HCT116 (cell line): ENCODE data around the gene TMEM9B. TPM values are rescaled to one million over a fixed set of nuclear protein-coding genes. Genes with fewer than 3 reads are reported as not detected.

Experiments used
- ATAC-seq: fragments of 200-7000 bp; cut with Tn5 transposase; 2 replicates; pipeline ENCODE4 v1.9.1; 2020; ENCODE audit warnings: mild to moderate bottlenecking, moderate library complexity
- BruUV-seq: library from RNA; stranded (reverse); fragments of 400-500 nt; replicated peaks from 2 replicates; lab custom pipeline; 2021; lab: Mats Ljungman, UMichigan
- CTCF ChIA-PET: fragments of 300-600 bp; sonication (Branson Sonifier 250); formaldehyde crosslinking; loops from one replicate; lab custom pipeline; 2021; ENCODE audit warnings: antibody characterized with exemption; lab: Charles Lee
- POLR2A ChIA-PET: fragments of 300-600, 350-600 bp; sonication (Branson Sonifier 250); formaldehyde crosslinking; loops from one replicate; lab custom pipeline; 2021; ENCODE audit warnings: antibody characterized with exemption; lab: Charles Lee
- RAD21 ChIA-PET, 2 experiments: fragments of 300-600 bp; sonication (Branson Sonifier 250); formaldehyde crosslinking; loops; one replicate each; lab custom pipeline; 2023; ENCODE audit warnings: low total read pairs in 2 of 2; ENCODE audit not compliant: uncharacterized antibody in 2 of 2, unreplicated experiment in 2 of 2, low non-redundant PET in 1 of 2; lab: Charles Lee
- DNase-seq: peaks from one replicate; pipeline ENCODE4 v3.0.0-alpha.2; 2010; ENCODE audit warnings: low read depth, low spot score
- H2AFZ ChIP-seq: fragments of 200-600 bp; shearing (Covaris generic), sonication (generic); 2 replicates; pipeline ENCODE4 v1.6.1; 2017; ENCODE audit warnings: low read depth, mixed run types, mixed read lengths, antibody characterized with exemption, low read length; ENCODE audit not compliant: poor library complexity, severe bottlenecking
- H3K27ac ChIP-seq: 2 replicates; pipeline ENCODE4 v1.5.1; 2012; ENCODE audit warnings: low read depth, low read length
- H3K27me3 ChIP-seq: fragments of 200-600 bp; sonication (generic); 2 replicates; pipeline ENCODE4 v1.6.1; 2016; ENCODE audit warnings: mixed run types, low read length, mixed read lengths; ENCODE audit not compliant: insufficient read depth
- H3K36me3 ChIP-seq, 2 experiments: fragments of 200-500 bp in 1 of 2; fragments of 200-600 bp in 1 of 2; sonication (Bioruptor generic) in 1 of 2; sonication (generic) in 1 of 2; 2 replicates each; pipeline versions ENCODE4 v1.5.1 to v1.6.1; 2014 to 2016; ENCODE audit warnings: low read length in 2 of 2, inconsistent platforms in 1 of 2, mixed read lengths in 1 of 2, mixed run types in 1 of 2; ENCODE audit not compliant: insufficient read depth in 2 of 2, control insufficient read depth in 1 of 2
- H3K4me1 ChIP-seq, 2 experiments: fragments of 200-600 bp in 1 of 2; sonication (generic) in 1 of 2; 2 replicates each; pipeline versions ENCODE4 v1.5.1 to v1.6.1; 2012 to 2017; ENCODE audit warnings: low read length in 2 of 2, inconsistent platforms in 1 of 2, mild to moderate bottlenecking in 1 of 2, mixed read lengths in 1 of 2, mixed run types in 1 of 2, moderate library complexity in 1 of 2; ENCODE audit not compliant: insufficient read depth in 2 of 2, control insufficient read depth in 1 of 2
- H3K4me2 ChIP-seq: fragments of 200-600 bp; sonication (generic); 2 replicates; pipeline ENCODE4 v1.6.1; 2017; ENCODE audit warnings: mixed run types, low read length, mixed read lengths
- H3K4me3 ChIP-seq, 2 experiments: fragments of 200-600 bp in 1 of 2; sonication (generic) in 1 of 2; replicated peaks in 1 of 2; 2 replicates each; pipeline ENCODE4 v1.5.1; 2011 to 2016; ENCODE audit warnings: low read length in 2 of 2, control low read depth in 1 of 2, low read depth in 1 of 2, mild to moderate bottlenecking in 1 of 2, mixed read lengths in 1 of 2, mixed run types in 1 of 2
- H3K79me2 ChIP-seq: fragments of 200-600 bp; sonication (generic); 2 replicates; pipeline ENCODE4 v1.6.1; 2017; ENCODE audit warnings: mild to moderate bottlenecking, mixed run types, low read length, moderate library complexity, mixed read lengths; ENCODE audit not compliant: insufficient read depth
- H3K9ac ChIP-seq: fragments of 200-600 bp; sonication (generic); 2 replicates; pipeline ENCODE4 v1.6.1; 2016; ENCODE audit warnings: low read length, mixed read lengths
- H3K9me2 ChIP-seq: fragments of 200-600 bp; sonication (generic), shearing (Covaris generic); 2 replicates; pipeline ENCODE4 v1.6.1; 2017; ENCODE audit warnings: mixed run types, mild to moderate bottlenecking, moderate library complexity; ENCODE audit not compliant: insufficient read depth
- H3K9me3 ChIP-seq, 2 experiments: fragments of 200-500 bp in 1 of 2; fragments of 200-600 bp in 1 of 2; sonication (Bioruptor generic) in 1 of 2; sonication (generic) in 1 of 2; 2 replicates each; pipeline ENCODE4 v1.6.1; 2014 to 2017; ENCODE audit warnings: low read length in 2 of 2, mixed read lengths in 2 of 2, inconsistent platforms in 1 of 2, low read depth in 1 of 2, mild to moderate bottlenecking in 1 of 2, mixed run types in 1 of 2, moderate library complexity in 1 of 2; ENCODE audit not compliant: control insufficient read depth in 1 of 2, insufficient read depth in 1 of 2
- H4K20me1 ChIP-seq: fragments of 200-600 bp; sonication (generic), shearing (Covaris generic); 2 replicates; pipeline ENCODE4 v1.6.1; 2017; ENCODE audit warnings: mixed run types, mild to moderate bottlenecking, moderate library complexity; ENCODE audit not compliant: insufficient read depth
- ATF3 ChIP-seq: IDR thresholded peaks from 2 replicates; pipeline ENCODE4 v1.6.1; 2012
- CTCF ChIP-seq, 3 experiments: fragments of 200-600 bp in 1 of 3; sonication (generic) in 1 of 3; IDR thresholded peaks in 2 of 3; conservative IDR thresholded peaks in 1 of 3; 2 replicates each; pipeline ENCODE4 v1.5.1; 2012 to 2017; ENCODE audit warnings: low read depth in 2 of 3, low read length in 2 of 3, antibody characterized with exemption in 1 of 3, borderline replicate concordance in 1 of 3, control low read depth in 1 of 3, mild to moderate bottlenecking in 1 of 3, mixed read lengths in 1 of 3, mixed run types in 1 of 3, moderate library complexity in 1 of 3; ENCODE audit not compliant: insufficient read depth in 1 of 3
- EGR1 ChIP-seq: IDR thresholded peaks from 2 replicates; pipeline ENCODE4 v1.6.1; 2012; ENCODE audit warnings: low read depth
- ELF1 ChIP-seq: IDR thresholded peaks from 2 replicates; pipeline ENCODE4 v1.6.1; 2012; ENCODE audit warnings: low read depth, borderline replicate concordance
- POLR2A ChIP-seq: IDR thresholded peaks from 2 replicates; pipeline ENCODE4 v1.7.0; 2011; ENCODE audit warnings: borderline replicate concordance; ENCODE audit not compliant: insufficient read depth, insufficient read length; ENCODE audit errors: extremely low read depth
- POLR2AphosphoS5 ChIP-seq: IDR thresholded peaks from 2 replicates; pipeline ENCODE4 v1.6.1; 2011; ENCODE audit warnings: mild to moderate bottlenecking, low read depth, low read length, moderate library complexity
- SIN3A ChIP-seq: IDR thresholded peaks from 2 replicates; pipeline ENCODE4 v1.6.1; 2012; ENCODE audit warnings: low read depth
- ZFX ChIP-seq: fragments of 450-650 bp; IDR thresholded peaks from 2 replicates; pipeline ENCODE4 v1.6.1; 2017
- intact Hi-C: fragments of 100-400 bp; cut with micrococcal nuclease; formaldehyde crosslinking; loops from 2 replicates; pipeline ENCODE4 v1.10.0; 2022
- total RNA-seq: library from RNA; stranded (reverse); gene quantifications from one replicate; pipeline ENCODE4 v1.2.1, GENCODE V29; 2021; ENCODE audit not compliant: unreplicated experiment
- TF ChIP-seq, protein P1 (sequence below): IDR thresholded peaks from 2 replicates; pipeline ENCODE4 v1.6.1; 2012; ENCODE audit warnings: low read depth

TMEM9B gene
- total RNA-seq, 1 experiment from 2014 or later, result 26.8 TPM

- no peak for TF ChIP-seq ATF3
Measured at GRCh38 chr11:8910649-8911026, 53.6 kb downstream of the TMEM9B start (continued).

GRCh38 chr11:8908099-8908498, 56.1 kb downstream of the TMEM9B start:
- Histone ChIP-seq H2AFZ (no peak overlapping the region), H3K4me2 (no peak overlapping the region), H3K79me2 (no peaks in the 10 kb centered on the region), H3K4me1 (peaks cover 3 to 14% of the 10 kb centered on the region in 2 experiments), H3K36me3 (no peaks in the 10 kb centered on the region), H4K20me1 (no peaks in the 10 kb centered on the region), H3K9me3 (no peaks in the 10 kb centered on the region), H3K9me2 (no peaks in the 10 kb centered on the region), H3K4me3 (no peak overlapping the region), H3K27ac (no peak overlapping the region), H3K9ac (no peak overlapping the region), H3K27me3 (no peaks in the 10 kb centered on the region)
- DNase-seq (no peak), ATAC-seq (no peak)
- BruUV-seq, result no TSS peak
- ChIA-PET RAD21 (no interaction called here), POLR2A (interaction anchor here (1.0 kb wide), 1 partner anchor 29 kb away, joined by 3 read pairs; no protein-coding TSS in a partner anchor), CTCF (no interaction called here)
- TF ChIP-seq CTCF (IDR thresholded peaks at IDR 0.05 in 2 of 3, conservative IDR thresholded peaks at IDR 0.05 in 1 of 3; ENCODE audit: borderline replicate concordance in 1 of 3, insufficient read depth in 1 of 3, low read depth in 2 of 3, low read length in 2 of 3), result no peak
- no peak for TF ChIP-seq SIN3A
- intact Hi-C loops, result no loop called here

DNA sequence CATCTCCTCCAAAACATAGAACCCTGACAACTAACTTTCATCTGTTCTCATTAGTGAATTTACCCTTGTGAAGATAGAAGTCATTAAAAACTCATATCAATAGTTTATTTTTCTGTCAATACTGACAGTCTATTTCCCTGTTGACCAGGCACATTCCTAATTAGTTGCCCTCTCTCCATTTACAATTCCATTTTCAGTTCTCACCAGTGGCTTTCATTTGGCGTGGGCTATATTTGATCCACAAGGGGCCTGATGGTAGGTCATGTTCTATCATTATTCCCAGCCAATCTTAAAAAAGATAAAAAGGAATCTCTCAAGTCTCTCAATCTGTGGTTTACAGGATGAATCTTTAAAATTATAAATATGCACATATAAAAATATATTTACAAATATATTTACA, 57.1 kb downstream of the TMEM9B start:
- BruUV-seq, result no TSS peak
- Histone ChIP-seq H4K20me1 (no peaks in the 10 kb centered on the region), H3K4me2 (no peak overlapping the region), H3K9ac (no peak overlapping the region), H3K9me3 (no peaks in the 10 kb centered on the region), H3K36me3 (no peaks in the 10 kb centered on the region), H3K4me3 (no peak overlapping the region), H3K4me1 (peaks cover 3 to 10% of the 10 kb centered on the region in 2 experiments), H3K79me2 (no peaks in the 10 kb centered on the region), H3K27ac (no peak overlapping the region), H2AFZ (peak overlapping the region; percentile 47), H3K9me2 (no peaks in the 10 kb centered on the region), H3K27me3 (no peaks in the 10 kb centered on the region)
- intact Hi-C loops, result no loop called here
- RAD21 ChIA-PET, result no interaction called here
- TF ChIP-seq POLR2AphosphoS5 (no peak), EGR1 (no peak), ZFX (no peak), ELF1 (no peak), POLR2A (no peak)
- TF ChIP-seq, protein P1, sequence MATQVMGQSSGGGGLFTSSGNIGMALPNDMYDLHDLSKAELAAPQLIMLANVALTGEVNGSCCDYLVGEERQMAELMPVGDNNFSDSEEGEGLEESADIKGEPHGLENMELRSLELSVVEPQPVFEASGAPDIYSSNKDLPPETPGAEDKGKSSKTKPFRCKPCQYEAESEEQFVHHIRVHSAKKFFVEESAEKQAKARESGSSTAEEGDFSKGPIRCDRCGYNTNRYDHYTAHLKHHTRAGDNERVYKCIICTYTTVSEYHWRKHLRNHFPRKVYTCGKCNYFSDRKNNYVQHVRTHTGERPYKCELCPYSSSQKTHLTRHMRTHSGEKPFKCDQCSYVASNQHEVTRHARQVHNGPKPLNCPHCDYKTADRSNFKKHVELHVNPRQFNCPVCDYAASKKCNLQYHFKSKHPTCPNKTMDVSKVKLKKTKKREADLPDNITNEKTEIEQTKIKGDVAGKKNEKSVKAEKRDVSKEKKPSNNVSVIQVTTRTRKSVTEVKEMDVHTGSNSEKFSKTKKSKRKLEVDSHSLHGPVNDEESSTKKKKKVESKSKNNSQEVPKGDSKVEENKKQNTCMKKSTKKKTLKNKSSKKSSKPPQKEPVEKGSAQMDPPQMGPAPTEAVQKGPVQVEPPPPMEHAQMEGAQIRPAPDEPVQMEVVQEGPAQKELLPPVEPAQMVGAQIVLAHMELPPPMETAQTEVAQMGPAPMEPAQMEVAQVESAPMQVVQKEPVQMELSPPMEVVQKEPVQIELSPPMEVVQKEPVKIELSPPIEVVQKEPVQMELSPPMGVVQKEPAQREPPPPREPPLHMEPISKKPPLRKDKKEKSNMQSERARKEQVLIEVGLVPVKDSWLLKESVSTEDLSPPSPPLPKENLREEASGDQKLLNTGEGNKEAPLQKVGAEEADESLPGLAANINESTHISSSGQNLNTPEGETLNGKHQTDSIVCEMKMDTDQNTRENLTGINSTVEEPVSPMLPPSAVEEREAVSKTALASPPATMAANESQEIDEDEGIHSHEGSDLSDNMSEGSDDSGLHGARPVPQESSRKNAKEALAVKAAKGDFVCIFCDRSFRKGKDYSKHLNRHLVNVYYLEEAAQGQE, result no peak
- CTCF ChIA-PET, result interaction anchor here (1.4 kb wide), 1 partner anchor 93 kb away, joined by 3 read pairs; no protein-coding TSS in a partner anchor
- no peak for DNase-seq
- no peak for ATAC-seq
- POLR2A ChIA-PET, result interaction anchor here (1.0 kb wide), 2 partner anchors 30 to 37 kb away, joined by 3 to 4 read pairs; no protein-coding TSS in a partner anchor
